Spinal cord (tissue), 10 donors: ENCODE measurements around the gene CFAP46. TPM values are rescaled to one million over a fixed set of nuclear protein-coding genes. Genes with fewer than 3 reads are reported as not detected.

Experiments
- DNase-seq, 6 donors: peaks; one replicate each; pipeline versions ENCODE4 v3.0.0 to v3.0.0-alpha.2; 2013 to 2015; ENCODE audit warnings: low spot score in 6 of 6, low read depth in 4 of 6
- H3K27ac ChIP-seq: one replicate; pipeline ENCODE4 v1.5.1; 2013; ENCODE audit warnings: low read depth, low read length, control low read depth
- H3K27me3 ChIP-seq: one replicate; pipeline ENCODE4 v1.6.1; 2013; ENCODE audit warnings: low read length; ENCODE audit not compliant: control insufficient read depth, insufficient read depth
- H3K36me3 ChIP-seq: one replicate; pipeline ENCODE4 v1.6.1; 2013; ENCODE audit warnings: low read length; ENCODE audit not compliant: control insufficient read depth, insufficient read depth
- H3K4me1 ChIP-seq: one replicate; pipeline ENCODE4 v1.6.1; 2013; ENCODE audit warnings: low read length; ENCODE audit not compliant: control insufficient read depth, insufficient read depth
- H3K4me3 ChIP-seq: one replicate; pipeline ENCODE4 v1.5.1; 2013; ENCODE audit warnings: low read depth, low read length, control low read depth
- H3K9me3 ChIP-seq: one replicate; pipeline ENCODE4 v1.6.1; 2013; ENCODE audit warnings: low read length; ENCODE audit not compliant: control insufficient read depth, insufficient read depth
- WGBS: methylation state at CpG from one replicate; pipeline ENCODE4 v1.1.5; 2013; ENCODE audit warnings: missing lambda C conversion rate; ENCODE audit not compliant: insufficient coverage; 5-methylcytosine and 5-hydroxymethylcytosine counted together
- polyA plus RNA-seq, 2 donors: library from polyadenylated mRNA; unstranded; fragments of 120-200 nt; gene quantifications; one replicate each; pipeline ENCODE4 v1.2.1, GENCODE V29; 2013; ENCODE audit not compliant: insufficient read length in 2 of 2
- total RNA-seq, 2 donors: library from RNA; depleted of rRNA in 1 of 2; stranded (reverse); fragments of 120-200 nt in 1 of 2; fragments of >200 nt in 1 of 2; gene quantifications; one replicate each; pipeline versions ENCODE4 v1.2.3 to v1.2.4, GENCODE V29; 2013 to 2014
- donor health status: healthy.

The CFAP46 gene
- total and polyA plus RNA-seq, 4 donors = 5.3 to 14.3 (median 13.2) TPM

DNA sequence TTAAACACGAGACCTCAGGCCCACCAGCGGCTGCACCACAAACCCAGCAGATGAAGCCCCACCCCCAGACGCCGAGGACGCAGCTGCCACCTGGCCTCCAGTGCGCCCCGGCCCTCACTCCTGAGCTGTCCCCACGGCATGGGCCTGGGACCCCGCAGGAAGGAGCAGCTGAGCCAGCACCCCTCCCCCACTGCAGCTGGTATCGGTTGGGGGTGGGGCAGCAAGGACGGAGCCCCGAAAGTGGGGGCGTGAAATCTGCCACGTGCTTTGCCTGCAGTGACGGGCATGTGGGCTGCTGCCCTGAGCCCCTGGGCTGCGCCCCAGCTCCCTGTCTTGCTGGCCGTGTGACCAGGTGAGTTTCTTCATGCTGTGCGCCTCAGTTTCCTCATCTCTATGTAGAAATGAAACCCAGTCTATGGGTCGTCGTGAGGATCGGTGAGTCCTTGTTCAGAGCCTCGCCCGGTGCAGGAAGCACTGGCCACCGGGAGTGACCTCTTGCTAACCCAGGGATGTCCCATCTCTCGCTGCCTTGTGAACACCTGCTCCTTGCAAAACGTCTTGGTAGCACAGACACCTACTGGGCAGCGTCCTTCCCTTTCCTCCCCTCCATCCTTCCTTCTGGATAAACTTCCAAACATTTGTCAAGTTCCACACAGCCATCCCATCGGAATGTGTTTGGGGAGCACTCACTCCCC, 32.0 kb downstream of the CFAP46 start:
- no peaks in the 10 kb centered on the region for H3K27me3 ChIP-seq
- WGBS = 74% methylated on average over 27 of the region's 28 CpGs
- H3K9me3 ChIP-seq = peaks cover 2% of the 10 kb centered on the region
- H3K36me3 ChIP-seq = peaks cover 75% of the 10 kb centered on the region
- H3K4me1 ChIP-seq = peaks cover 6% of the 10 kb centered on the region
- H3K27ac ChIP-seq = no peak overlapping the region
- no peak overlapping the region for H3K4me3 ChIP-seq
- DNase-seq = no peak

DNA sequence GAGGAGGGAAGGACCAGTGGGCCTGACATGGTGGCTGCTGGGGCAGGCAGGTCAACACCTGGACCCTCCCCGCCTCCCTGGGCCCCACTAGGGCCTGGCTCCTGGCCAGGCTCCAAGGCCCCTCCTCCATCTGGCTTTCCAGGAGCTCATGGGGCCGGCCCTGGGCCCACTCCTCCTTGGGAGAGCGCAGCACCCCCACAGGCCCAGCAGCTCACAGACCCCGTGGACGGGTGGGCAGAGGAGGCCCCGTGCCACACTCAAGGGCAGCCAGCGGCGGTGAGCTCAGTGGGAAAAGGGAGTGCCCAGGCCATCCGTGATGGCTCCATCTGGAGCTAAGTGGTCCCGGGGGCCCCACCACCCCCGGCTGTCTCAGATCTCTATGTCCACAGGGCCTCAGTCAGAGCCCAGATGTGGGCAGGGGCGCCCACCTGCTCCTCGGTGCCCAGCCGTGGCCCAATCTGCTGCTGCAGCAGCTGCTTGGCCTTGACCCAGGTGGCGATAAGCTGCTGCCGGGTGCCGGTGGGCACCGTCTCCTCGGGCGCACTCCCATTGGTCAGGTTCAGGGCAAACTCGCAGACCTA, 32.8 kb downstream of the CFAP46 start:
- peaks cover 4% of the 10 kb centered on the region for H3K9me3 ChIP-seq
- peaks cover 68% of the 10 kb centered on the region for H3K36me3 ChIP-seq
- H3K4me3 ChIP-seq = no peak overlapping the region
- H3K4me1 ChIP-seq = peaks cover 6% of the 10 kb centered on the region
- 84% methylated on average over 21 of the region's 21 CpGs for WGBS
- no peaks in the 10 kb centered on the region for H3K27me3 ChIP-seq
- H3K27ac ChIP-seq = no peak overlapping the region
- no peak for DNase-seq

DNA sequence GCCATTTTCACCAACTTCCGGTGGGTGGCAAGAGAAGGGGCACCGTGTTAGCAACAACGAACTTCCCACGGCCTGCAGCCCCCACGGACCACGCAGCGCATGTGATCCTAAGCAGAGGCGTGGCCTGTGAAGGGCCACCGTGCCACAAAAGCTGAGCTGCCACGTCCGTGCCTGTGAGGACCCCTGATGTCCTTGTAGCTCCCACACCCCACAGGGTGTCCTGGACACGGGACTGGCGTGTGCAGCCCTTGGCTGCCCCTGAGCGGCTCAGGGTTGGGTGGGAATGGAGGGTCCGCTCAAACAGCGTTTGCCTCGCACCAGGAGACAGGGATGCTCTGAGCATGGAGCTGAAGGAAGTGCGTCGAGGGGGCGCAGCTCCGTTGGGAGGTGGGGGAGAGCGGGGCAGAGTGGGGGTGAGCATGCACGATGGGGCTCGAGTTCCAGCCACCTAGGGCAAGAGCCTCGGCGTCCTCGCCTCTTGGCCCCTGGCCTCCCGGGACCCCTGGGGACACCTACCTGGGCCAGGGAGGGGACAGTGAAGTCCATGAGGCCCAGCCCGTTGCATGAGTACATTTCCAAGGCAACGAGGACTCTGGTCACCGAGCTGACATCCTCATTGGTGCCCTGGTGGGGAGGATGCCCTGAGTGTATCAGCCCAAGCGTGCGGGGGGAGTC, 33.6 kb downstream of the CFAP46 start:
- no peak overlapping the region for H3K27ac ChIP-seq
- H3K4me1 ChIP-seq = peaks cover 6% of the 10 kb centered on the region
- no peak overlapping the region for H3K4me3 ChIP-seq
- H3K9me3 ChIP-seq = peaks cover 4% of the 10 kb centered on the region
- H3K27me3 ChIP-seq = no peaks in the 10 kb centered on the region
- WGBS = 93% methylated on average over 31 of the region's 33 CpGs
- peaks cover 67% of the 10 kb centered on the region for H3K36me3 ChIP-seq
- no peak for DNase-seq

DNA sequence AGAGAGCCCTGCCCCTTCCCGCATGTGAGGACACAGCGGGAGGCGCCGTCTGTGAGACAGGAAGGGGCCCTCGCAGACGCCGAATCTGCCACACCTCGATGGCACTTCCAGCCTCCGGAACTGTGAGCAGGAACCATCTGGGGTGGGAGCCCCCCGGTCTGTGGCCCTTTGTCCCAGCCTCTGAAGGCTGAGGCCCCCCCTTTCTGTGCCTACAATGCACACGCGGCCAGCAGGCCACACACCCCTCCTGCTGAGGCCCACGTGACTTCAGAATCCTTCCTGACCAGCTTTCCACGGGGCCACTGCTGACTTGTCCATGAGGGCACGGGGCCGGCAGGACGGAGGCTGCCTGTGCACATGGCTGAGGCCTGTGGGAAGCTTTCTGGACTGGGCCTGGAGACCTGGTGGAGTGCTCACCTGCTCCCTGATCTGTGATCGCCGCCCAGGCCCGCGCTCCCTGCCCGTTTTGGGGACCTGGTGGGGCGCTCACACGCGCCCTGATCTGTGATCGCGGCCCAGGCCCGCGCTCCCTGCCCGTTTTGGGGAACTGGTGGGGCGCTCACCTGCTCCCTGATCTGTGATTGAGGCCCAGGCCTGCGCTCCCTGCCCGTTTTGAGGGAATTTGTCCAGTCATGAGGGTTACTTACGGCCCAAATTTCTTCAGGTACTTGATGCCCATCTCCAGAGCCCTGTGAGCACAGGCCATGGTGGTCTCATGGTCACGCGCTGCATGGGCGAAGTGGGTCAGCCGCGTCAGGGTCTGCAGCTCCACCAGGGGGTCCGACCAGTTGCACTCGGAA, 34.3 kb downstream of the CFAP46 start:
- H3K4me3 ChIP-seq = no peak overlapping the region
- H3K27me3 ChIP-seq = no peaks in the 10 kb centered on the region
- DNase-seq = no peak
- peaks cover 6% of the 10 kb centered on the region for H3K4me1 ChIP-seq
- H3K27ac ChIP-seq = no peak overlapping the region
- H3K36me3 ChIP-seq = peaks cover 60% of the 10 kb centered on the region
- peaks cover 4% of the 10 kb centered on the region for H3K9me3 ChIP-seq
- 87% methylated on average over 41 of the region's 41 CpGs for WGBS

DNA sequence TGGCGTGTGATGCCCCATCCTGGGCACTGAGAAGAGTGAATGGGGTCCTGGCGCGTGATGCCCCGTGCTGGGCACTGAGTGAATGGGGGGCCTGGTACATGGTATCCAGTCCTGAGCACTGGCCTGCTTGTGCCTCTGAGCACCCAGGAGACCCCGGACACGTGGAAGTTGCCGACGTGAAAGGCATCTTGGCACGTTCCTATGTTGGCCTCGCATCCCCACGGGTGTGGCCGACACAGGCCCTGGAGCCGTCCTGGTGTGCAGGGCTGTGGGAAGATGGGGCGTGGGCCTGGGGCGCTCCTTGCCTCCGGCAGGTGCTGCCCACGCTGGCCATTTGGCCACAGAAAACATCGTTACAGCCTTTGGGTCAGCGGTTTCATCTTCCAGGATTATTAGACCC, 35.5 kb downstream of the CFAP46 start:
- no peaks in the 10 kb centered on the region for H3K27me3 ChIP-seq
- H3K36me3 ChIP-seq = peaks cover 50% of the 10 kb centered on the region
- DNase-seq = no peak
- peaks cover 4% of the 10 kb centered on the region for H3K9me3 ChIP-seq
- H3K4me3 ChIP-seq = no peak overlapping the region
- peaks cover 6% of the 10 kb centered on the region for H3K4me1 ChIP-seq
- no peak overlapping the region for H3K27ac ChIP-seq
- WGBS = 80% methylated on average over 17 of the region's 19 CpGs

DNA sequence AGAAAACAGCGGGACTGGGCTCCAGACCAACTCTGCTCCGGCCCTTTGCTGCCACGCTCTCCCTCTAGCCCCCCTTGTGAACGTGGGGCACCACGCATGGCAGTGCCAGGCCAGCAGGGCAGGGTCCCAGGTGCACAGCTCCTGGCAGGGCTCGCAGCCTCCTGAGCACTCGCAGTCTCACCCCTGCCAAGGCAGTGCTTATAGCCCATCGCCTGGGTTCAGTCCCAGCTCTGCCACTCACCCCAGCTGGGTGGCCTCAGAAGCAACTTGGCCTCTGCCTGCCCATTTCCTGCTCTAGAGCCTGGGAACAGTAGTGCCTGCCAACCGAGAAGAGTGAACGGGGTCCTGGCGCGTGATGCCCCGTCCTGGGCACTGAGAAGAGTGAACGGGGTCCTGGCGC, 36.3 kb downstream of the CFAP46 start:
- peaks cover 4% of the 10 kb centered on the region for H3K9me3 ChIP-seq
- DNase-seq = peak in 2 of 6 donors; percentile 9 to 16
- H3K27ac ChIP-seq = no peak overlapping the region
- peaks cover 3% of the 10 kb centered on the region for H3K4me1 ChIP-seq
- peaks cover 48% of the 10 kb centered on the region for H3K36me3 ChIP-seq
- H3K4me3 ChIP-seq = no peak overlapping the region
- 67% methylated on average over 15 of the region's 15 CpGs for WGBS
- H3K27me3 ChIP-seq = no peaks in the 10 kb centered on the region

DNA sequence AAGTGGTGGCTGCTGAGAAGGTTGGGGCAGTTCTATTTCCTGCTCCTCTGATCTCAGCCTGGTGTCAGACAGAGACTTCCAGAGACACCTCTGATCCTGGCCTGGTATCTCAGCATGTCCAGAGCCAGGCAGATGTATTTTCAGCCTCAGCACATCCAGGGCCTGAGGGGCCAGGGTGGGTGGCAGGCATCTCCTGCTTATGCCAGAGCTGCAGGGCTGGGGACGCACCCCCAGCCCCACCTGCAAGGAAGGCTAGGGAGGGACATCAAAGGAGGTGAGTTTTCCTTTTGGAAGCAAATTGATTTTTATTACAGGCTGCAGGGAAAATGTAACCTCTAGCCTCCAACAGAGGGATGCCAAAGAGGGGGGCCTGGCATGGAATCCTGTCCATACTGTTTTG, 36.7 kb downstream of the CFAP46 start:
- H3K4me3 ChIP-seq = no peak overlapping the region
- no peaks in the 10 kb centered on the region for H3K4me1 ChIP-seq
- H3K36me3 ChIP-seq = peaks cover 43% of the 10 kb centered on the region
- 82% methylated on average over 1 of the region's 1 CpG for WGBS
- no peaks in the 10 kb centered on the region for H3K27me3 ChIP-seq
- peaks cover 5% of the 10 kb centered on the region for H3K9me3 ChIP-seq
- H3K27ac ChIP-seq = no peak overlapping the region
- no peak for DNase-seq

DNA sequence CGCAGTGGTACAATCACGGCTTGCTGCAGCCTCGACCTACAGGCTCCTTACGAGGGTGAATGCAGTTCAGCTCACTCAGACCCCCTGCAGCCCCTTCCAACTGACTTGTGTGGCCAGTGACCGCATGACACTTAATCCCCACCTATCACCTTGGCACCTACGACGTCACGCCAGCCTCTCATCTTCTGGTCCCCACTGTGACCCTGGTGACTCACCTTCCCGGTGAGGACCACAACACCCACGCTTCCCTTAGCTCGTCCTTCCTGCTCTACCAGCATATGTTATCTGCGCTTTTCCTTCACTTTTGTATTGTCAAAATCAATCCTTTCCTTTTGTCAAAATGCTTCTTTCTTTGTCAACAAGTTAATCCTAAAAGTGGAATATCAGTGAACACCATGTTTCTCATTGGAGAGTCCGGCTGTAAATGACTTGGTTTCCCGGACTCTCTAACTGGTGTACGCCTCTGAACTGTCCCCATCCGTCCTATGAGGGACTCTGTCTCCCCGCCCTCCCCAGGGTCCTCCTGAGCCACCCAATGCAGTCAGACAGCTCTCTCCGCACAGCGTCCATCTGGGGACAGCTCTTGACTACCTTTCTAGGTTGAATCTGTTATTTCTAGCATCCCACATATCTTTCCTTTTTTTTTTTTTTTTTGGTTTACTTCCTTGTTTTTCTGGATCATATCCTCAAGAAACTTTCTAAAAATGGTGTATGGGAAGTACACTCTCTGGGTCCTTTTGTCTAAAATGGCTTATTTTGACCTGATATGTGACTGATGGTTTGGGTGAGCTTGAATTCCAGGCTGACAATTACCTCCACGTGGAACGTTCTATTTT, 37.3 kb downstream of the CFAP46 start:
- Histone ChIP-seq H3K4me3 (no peak overlapping the region), H3K27me3 (no peaks in the 10 kb centered on the region), H3K4me1 (no peaks in the 10 kb centered on the region), H3K9me3 (peaks cover 6% of the 10 kb centered on the region), H3K36me3 (peaks cover 39% of the 10 kb centered on the region), H3K27ac (no peak overlapping the region)
- 86% methylated on average over 21 of the region's 21 CpGs for WGBS
- no peak for DNase-seq
